Prostate gland (tissue), 2 donors: ENCODE data around the gene OR1K1. TPM values are rescaled to one million over a fixed set of nuclear protein-coding genes. Genes with fewer than 3 reads are reported as not detected.
"Not testable (repeated sequence)": the region's sequence is repeated elsewhere in the genome, so short reads cannot be mapped to it uniquely, and the experiment has no call there.

Source experiments
- DNase-seq: peaks from one replicate; pipeline ENCODE4 v3.0.0-alpha.2; 2019; ENCODE audit warnings: low spot score
- H3K27ac ChIP-seq, 2 donors: fragments of 200-600 bp; sonication (generic); 2 replicates each; pipeline ENCODE4 v1.5.1; 2017 to 2019
- H3K27me3 ChIP-seq: fragments of 200-600 bp; sonication (generic); replicated peaks from 2 replicates; pipeline ENCODE4 v1.5.1; 2019; ENCODE audit not compliant: insufficient read depth
- H3K36me3 ChIP-seq, 2 donors: fragments of 200-600 bp; sonication (generic); 1 replicate in 1 of 2; 2 replicates in 1 of 2; pipeline versions ENCODE4 v1.5.1 to v1.8.1; 2017 to 2019
- H3K4me1 ChIP-seq: fragments of 200-600 bp; sonication (generic); replicated peaks from 2 replicates; pipeline ENCODE4 v1.5.1; 2019
- H3K4me3 ChIP-seq, 2 donors: fragments of 200-600 bp; sonication (generic); 2 replicates each; pipeline ENCODE4 v1.5.1; 2017 to 2019
- H3K9me3 ChIP-seq: fragments of 200-600 bp; sonication (generic); 2 replicates; pipeline ENCODE4 v1.5.1; 2017
- CTCF ChIP-seq, 4 experiments: fragments of 200-600 bp in 2 of 4; fragments of 450-650 bp in 2 of 4; sonication (generic) in 2 of 4; IDR thresholded peaks; 1 replicate in 3 of 4; 2 replicates in 1 of 4; pipeline ENCODE4 v1.5.1; 2016 to 2019; ENCODE audit warnings: antibody characterized with exemption in 4 of 4, mild to moderate bottlenecking in 2 of 4, moderate library complexity in 2 of 4
- POLR2A ChIP-seq: fragments of 450-650 bp; IDR thresholded peaks from one replicate; pipeline ENCODE4 v1.6.1; 2016; ENCODE audit warnings: antibody characterized with exemption, mild to moderate bottlenecking
- POLR2AphosphoS5 ChIP-seq: sonication (generic); formaldehyde crosslinking; IDR thresholded peaks from one replicate; pipeline ENCODE4 v1.6.1; 2017; ENCODE audit warnings: antibody characterized with exemption
- WGBS: methylation state at CpG from one replicate; pipeline ENCODE4 v1.1.5; 2018; 5-methylcytosine and 5-hydroxymethylcytosine counted together
- intact Hi-C: fragments of 100-400 bp; cut with DNase I; formaldehyde crosslinking; loops from one replicate; pipeline ENCODE4 v1.14.2; 2022
- total RNA-seq, 2 donors: library from RNA; depleted of rRNA; stranded (reverse); fragments of >200 nt; gene quantifications; one replicate each; pipeline ENCODE4 v1.1.0, GENCODE V29; 2016

OR1K1 gene
- total RNA-seq, 2 donors from 2014 or later: not detected

GRCh38 chr9:122832194-122832593 is 32.3 kb downstream of the OR1K1 start:
- Histone ChIP-seq H3K27ac (no peak overlapping the region), H3K9me3 (no peaks in the 10 kb centered on the region), H3K4me1 (no peaks in the 10 kb centered on the region), H3K27me3 (no peaks in the 10 kb centered on the region), H3K4me3 (no peak overlapping the region), H3K36me3 (no peaks in the 10 kb centered on the region)
- intact Hi-C loops: no loop called here
- 77% methylated on average over 3 of the region's 3 CpGs for WGBS
- DNase-seq: no peak
- TF ChIP-seq POLR2A (no peak), POLR2AphosphoS5 (no peak), CTCF (IDR thresholded peaks at IDR 0.05) (no peak)

- 59% methylated on average over 4 of the region's 4 CpGs for WGBS
- DNase-seq: no peak
Observed at GRCh38 chr9:122835313-122835731, 35.4 kb downstream of the OR1K1 start.

GRCh38 chr9:122837266-122837850 is 37.4 kb downstream of the OR1K1 start:
- Histone ChIP-seq H3K9me3 (no peaks in the 10 kb centered on the region), H3K36me3 (no peaks in the 10 kb centered on the region), H3K27me3 (no peaks in the 10 kb centered on the region), H3K4me3 (no peak overlapping the region), H3K27ac (no peak overlapping the region), H3K4me1 (no peaks in the 10 kb centered on the region)
- DNase-seq: no peak
- intact Hi-C loops: no loop called here
- TF ChIP-seq POLR2A: no peak
- TF ChIP-seq POLR2AphosphoS5: no peak
- no peak for TF ChIP-seq CTCF (IDR thresholded peaks at IDR 0.05)
- 91% methylated on average over 14 of the region's 14 CpGs for WGBS

More at GRCh38 chr9:122835313-122835731, 35.4 kb downstream of the OR1K1 start:
- Histone ChIP-seq H3K27ac (no peak overlapping the region), H3K4me1 (no peaks in the 10 kb centered on the region), H3K36me3 (no peaks in the 10 kb centered on the region), H3K27me3 (no peaks in the 10 kb centered on the region), H3K9me3 (no peaks in the 10 kb centered on the region), H3K4me3 (no peak overlapping the region)
- TF ChIP-seq CTCF (IDR thresholded peaks at IDR 0.05): no peak
- no peak for TF ChIP-seq POLR2AphosphoS5
- no peak for TF ChIP-seq POLR2A
- intact Hi-C loops: no loop called here

GRCh38 chr9:122838441-122838840 is 38.5 kb downstream of the OR1K1 start:
- H3K9me3 ChIP-seq, H3K4me1 ChIP-seq, H3K4me3 ChIP-seq, intact Hi-C loops, H3K27me3 ChIP-seq, DNase-seq, H3K27ac ChIP-seq, H3K36me3 ChIP-seq: not testable (repeated sequence)
- WGBS: 72% methylated on average over 3 of the region's 3 CpGs

GRCh38 chr9:122841501-122841900 is 41.6 kb downstream of the OR1K1 start:
- H3K4me1 ChIP-seq: no peaks in the 10 kb centered on the region
- TF ChIP-seq POLR2A (no peak), POLR2AphosphoS5 (no peak), CTCF (IDR thresholded peaks at IDR 0.05) (no peak)
- H3K27ac ChIP-seq: no peak overlapping the region
- H3K36me3 ChIP-seq: no peaks in the 10 kb centered on the region
- H3K4me3 ChIP-seq: no peak overlapping the region
- DNase-seq: no peak
- WGBS: 74% methylated on average over 4 of the region's 4 CpGs
- intact Hi-C loops: no loop called here
- H3K9me3 ChIP-seq: no peaks in the 10 kb centered on the region
- H3K27me3 ChIP-seq: no peaks in the 10 kb centered on the region
